GM21515 (cell line): Measurements from ENCODE around the gene KRTAP4-11.
"Not testable (repeated sequence)": the region's sequence is repeated elsewhere in the genome, so short reads cannot be mapped to it uniquely, and the experiment has no call there.

ENCODE experiments used
- ATAC-seq: cut with Tn5 transposase; IDR thresholded peaks from one replicate; pipeline ENCODE4 v1.9.1; 2021; ENCODE audit not compliant: unreplicated experiment

KRTAP4-11 gene

GRCh38 chr17:41088760-41089352 is 29.3 kb downstream of the KRTAP4-11 start:
- not testable (repeated sequence) for ATAC-seq

DNA sequence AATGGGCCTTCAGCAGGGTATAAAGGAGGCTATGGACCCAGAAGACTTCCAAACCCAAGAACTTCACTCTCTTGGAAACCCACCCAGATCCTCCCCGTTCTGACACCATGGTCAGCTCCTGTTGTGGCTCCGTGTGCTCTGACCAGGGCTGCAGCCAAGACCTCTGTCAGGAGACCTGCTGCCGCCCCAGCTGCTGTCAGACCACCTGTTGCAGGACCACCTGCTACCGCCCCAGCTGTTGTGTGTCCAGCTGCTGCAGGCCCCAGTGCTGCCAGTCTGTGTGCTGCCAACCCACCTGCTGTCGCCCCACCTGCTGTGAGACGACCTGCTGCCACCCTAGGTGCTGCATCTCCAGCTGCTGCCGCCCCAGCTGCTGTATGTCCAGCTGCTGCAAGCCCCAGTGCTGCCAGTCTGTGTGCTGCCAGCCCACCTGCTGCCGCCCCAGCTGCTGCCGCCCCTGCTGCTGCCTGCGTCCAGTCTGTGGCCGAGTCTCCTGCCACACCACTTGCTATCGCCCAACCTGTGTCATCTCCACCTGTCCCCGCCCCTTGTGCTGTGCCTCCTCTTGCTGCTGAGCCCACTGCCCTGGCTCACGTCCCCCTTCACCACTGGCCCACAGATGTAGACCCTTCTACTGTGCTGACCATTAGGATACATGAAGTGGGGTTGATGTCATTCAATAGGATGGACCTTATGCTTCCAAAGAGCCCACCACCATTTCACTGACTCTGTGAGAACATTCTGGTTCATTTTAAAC is 33.9 kb downstream of the KRTAP4-11 start, which contains the start of gene KRTAP4-7:
Gene KRTAP4-7 (plus strand): TSS at position 51 of the 757 bp plus-strand sequence. CDS start 57 bp downstream, at position 108.
- not testable (repeated sequence) for ATAC-seq

DNA sequence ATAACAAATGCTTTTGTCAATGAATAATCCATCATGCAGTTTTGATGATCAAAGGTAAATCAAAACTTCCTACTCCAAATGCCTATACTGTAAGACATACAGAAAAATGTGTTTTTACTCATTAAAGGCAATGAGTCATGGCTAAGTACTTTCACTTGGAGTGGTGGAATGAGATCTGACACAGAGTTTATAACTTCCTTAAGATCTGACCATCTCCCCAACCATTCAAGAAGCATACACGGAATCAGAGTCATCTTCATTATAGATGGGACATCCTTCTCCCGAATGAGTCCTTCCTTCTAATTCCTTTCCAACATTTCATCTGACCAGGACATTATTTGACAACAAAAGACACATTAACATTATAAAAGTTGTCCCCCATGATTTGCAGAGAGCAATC is 34.7 kb downstream of the KRTAP4-11 start:
- not testable (repeated sequence) for ATAC-seq

GRCh38 chr17:41082626-41083025 is 35.5 kb downstream of the KRTAP4-11 start:
- no peak for ATAC-seq

- no peak for ATAC-seq
Observed at GRCh38 chr17:41076788-41077187, 41.4 kb downstream of the KRTAP4-11 start.

GRCh38 chr17:41073676-41074075 is 44.5 kb downstream of the KRTAP4-11 start:
- no peak for ATAC-seq

- no peak for ATAC-seq
Observed at GRCh38 chr17:41071606-41072360, 46.4 kb downstream of the KRTAP4-11 start.

DNA sequence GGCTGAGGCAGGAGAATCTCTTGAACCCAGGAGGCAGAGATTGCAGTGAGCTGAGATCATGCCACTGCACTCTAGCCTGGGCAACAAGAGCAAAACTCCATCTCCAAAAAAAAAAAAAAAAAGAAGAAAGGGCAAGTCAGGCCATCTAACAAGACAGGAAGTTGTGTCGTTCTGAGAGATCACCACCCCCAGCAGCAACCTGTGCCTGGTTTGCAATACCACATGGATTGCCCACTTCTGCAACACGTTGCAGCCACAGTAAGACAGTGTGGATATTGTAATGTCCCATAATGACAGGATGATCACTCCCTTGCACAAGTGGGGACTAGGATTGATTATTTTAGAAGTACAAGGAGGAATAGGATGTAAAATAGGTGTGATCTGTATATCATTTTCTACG is 49.1 kb downstream of the KRTAP4-11 start:
- no peak for ATAC-seq

DNA sequence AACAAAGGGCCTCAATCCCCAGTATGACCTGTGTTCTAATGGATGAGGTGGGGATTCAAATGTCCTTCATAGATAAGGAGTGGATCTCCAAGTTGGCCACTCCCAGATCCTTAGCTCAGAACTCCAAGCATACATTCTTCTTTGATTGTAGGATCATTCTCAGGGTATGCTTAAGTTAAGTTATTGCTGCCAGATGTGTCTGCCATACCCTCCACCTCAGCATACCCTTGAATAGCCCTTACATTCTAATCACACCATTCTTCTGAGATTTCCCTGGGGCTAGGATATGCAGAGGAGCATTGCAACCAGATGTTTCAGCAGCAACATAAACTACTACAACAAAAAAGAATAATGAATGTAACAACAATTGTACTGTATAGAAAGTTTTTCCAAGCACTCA is 50.9 kb downstream of the KRTAP4-11 start:
- ATAC-seq: no peak
